Epidermal melanocyte (primary cell): ENCODE results near the gene CPD.

Source experiments
- DNase-seq: peaks from one replicate; pipeline ENCODE4 v3.0.0; 2011; ENCODE audit warnings: low spot score; ENCODE audit not compliant: insufficient read length

CPD gene

DNA sequence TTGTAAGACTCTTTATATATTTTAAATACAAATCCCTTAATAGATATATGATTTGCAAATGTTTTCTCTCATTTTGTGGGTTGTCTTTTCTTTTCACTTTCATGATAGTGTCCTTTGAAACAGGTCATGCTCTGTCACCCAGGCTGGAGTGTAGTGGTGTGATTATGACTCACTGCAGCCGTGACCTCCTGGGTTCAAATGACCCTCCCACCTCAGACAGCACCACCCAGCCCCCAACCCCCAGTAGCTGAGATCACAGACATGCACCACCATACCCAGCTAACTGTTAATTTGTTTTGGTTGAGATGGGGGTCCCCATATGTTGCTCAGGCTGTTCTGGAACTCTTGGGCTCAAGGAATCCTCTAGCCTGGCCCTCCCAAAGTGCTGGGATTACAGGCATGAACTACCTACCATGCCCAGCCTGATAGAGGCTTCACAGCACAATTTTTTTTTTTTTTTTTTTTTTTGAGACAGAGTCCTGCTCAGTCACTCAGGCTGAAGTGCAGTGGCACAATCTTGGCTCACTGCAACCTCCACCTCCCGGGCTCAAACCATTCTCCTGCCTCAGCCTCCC lies 26.4 kb upstream of the CPD start:
- DNase-seq, result no peak

DNA sequence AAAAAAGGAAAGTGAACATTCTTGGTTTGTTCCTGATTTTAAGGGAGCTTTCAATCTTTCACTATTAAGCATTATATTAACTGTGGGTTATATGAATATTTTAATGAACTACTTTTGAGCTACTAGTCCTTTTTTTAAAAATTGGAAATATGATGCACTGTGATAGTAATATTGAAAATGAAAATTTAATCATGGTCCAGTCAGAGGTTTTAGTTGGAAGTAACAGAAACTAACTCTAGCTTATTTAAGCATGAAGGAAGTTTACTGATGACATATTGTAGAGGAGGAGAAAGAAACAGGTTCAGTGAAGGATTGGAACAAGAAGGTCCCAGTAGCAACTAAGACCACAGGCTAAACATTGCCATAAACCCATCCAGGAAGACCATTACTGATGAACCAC lies 24.0 kb upstream of the CPD start:
- no peak for DNase-seq

DNA sequence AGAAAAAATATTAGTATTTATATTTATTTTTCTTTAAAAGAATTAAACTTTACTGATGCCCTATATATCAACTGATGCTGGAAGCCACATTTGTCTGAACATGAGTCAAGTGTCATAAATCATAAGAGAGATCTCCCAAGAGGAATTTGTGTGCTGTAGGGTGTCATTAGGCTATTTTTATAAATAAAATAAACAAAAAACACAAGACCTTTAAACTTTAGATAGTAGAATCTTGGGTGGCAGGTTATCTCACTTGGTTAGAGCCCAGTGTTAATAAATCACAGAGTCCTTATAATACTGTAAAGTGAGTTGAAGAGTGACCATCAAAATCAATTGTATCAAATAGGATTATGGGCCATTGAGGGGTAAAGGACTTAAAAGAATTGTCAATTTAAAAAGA lies 21.3 kb upstream of the CPD start:
- DNase-seq, result no peak

DNA sequence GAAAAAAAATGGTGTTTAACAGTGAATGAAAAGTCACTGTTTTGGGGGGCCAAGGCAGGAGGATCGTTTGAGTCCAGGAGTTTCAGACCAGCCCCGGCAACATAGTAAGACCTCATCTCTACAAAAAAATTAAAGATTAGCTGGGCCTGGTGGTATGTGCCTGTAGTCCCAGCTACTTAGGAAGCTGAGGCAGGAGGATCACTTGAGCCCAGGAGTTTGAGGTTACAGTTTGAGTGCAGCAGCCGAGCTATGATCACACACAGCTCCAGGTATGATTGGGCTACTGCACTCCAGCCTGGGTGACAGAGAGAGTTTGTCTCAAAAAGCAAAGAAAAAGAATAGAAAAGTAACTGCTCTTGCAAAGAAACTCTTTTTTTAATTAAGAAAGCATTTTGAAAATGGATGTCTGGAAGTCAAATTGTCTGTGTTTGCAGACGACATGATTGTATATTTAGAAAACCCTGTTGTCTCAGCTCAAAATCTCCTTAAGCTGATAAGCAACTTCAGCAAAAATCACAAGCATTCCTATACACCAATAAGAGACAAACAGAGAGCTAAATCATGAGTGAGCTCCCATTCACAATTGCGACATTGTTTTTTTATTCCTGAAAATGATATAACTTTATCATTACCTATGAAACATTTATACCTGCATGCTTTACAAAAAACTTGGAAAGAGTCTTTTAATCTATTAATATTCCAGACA lies 20.5 kb upstream of the CPD start:
- DNase-seq, result no peak

DNA sequence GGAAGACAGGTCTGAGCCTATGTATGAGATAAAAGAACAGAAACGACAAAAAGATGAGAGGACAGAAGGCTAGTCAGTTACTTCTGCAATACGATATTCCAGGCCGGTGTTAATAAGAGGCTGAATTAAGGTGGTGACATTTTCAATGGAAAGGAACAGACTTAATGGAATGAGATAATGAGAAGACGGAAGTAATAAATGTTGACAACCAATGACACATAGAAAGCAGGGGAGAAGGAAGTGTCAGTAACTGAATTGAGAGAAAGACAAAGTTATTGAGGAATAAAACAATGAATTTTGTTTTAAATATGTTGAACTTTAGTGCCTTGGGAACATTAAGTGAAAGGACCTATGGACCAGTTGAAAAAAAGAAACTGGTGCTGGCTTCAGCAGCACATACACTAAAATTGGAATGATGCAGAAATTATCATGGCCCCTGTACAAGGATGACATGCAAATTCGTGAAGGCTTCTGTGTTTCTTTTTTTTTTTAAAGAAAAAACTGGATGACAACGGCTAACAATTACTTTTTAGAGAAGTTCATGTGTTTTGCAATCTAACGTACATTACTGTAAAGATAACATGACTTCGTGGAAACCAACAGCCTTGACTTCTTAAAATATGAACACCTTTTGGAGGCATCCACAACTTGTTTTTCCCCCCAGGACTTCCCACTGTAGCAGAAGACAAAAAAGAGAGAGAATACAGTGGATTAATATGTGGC lies 18.5 kb upstream of the CPD start:
- no peak for DNase-seq

DNA sequence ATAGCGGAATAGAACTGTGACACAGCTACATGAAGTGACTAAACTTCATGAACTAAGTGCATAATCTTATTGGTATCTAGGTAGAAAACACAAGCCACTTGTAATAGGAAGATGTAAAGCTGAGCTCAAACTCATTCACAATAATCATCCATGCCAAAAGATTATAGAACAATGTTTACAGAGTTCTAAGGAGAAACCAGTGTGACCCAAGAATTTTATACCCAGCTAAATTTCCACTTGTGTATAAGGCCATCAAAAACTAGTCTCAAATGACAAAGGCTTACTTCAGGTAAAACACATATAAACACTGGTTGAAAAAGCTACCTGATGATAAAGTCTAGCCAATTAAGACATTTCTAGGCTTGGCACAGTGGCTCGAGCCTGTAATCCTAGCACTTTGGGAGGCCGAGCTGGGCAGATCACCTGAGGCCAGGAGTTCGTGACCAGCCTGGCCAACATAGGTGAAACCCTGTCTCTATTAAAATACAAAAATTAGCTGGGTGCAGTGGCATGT lies 16.9 kb upstream of the CPD start:
- DNase-seq, result no peak

DNA sequence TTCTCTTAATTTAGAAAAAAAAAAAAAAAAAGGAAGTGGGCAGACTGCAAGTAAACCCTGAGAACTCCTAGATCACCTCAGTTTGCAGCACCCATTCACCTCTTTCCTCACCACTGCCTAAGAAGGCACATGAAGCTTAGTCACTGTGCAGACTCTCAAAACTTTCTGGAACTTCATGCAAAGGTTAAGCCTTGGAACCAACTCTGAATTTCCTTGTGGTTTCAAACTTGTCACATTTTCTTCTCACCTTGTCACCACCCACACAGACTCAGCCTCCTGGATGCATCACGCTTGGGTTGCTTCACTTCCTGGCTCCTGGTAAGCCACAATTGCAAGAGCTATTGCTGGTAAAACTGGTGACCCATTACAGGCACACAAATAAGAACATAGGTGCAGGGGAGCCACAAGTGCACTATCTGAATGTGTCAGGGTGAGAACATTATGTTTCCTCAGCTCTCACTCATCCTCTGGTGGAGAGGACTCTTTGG lies 15.0 kb upstream of the CPD start:
- DNase-seq, result no peak

DNA sequence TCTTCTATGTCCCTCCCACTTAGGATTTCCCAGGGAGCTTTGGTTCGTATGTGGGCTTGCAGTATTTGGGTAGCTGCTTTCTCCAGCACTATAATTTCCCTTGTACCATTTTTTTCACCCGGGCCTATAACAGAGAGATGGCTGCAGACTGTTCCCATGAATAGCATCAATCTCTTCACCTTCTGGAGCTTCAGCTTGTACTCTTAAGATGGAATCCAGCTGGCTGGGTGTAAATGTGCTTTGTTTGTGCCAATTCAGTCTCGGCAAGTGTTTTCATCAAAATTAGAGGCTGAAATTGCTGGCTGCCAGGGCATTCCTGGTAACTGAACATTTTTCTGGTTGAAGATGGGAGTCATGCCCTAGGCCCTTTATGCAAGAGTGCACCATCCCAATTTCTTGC lies 12.2 kb upstream of the CPD start:
- no peak for DNase-seq

DNA sequence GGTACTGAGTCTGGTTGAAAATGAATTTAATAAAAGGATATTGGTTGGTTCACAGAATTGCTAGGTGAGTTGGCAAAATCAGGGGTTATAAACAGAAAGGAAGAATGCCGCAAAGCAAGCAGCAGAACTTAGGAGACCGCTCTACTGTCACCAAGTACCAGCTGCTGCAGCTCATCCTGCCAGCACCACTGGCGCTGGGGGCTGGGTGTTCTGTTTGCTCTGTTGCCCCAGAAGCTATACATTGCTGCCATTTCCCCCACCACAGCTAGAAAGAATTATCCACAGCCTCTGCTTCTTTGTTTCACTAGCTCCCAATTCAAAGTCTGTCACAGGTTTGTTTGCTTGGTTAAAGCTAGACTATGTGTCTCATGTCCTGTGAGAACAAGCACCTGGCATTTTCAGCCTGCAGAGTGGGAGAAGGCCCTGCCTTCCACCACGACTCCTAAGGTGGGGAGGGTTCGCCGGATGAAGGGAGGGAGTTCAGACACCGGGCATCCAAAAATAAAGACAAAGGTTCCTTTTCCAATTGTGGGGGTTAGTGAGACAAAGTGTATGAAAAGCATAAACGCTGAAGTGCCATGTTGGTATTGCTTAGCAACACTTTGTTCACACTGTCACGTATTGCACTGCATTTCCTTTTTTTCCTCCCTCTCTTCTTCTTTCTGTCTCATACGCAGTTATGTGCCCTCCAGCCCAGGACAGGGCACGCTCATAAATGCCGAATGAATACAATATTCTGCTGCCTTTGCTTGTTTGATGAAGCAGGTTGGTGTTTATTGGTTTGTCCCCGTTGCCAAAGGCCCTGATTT lies 9.6 kb upstream of the CPD start:
- DNase-seq, result no peak

DNA sequence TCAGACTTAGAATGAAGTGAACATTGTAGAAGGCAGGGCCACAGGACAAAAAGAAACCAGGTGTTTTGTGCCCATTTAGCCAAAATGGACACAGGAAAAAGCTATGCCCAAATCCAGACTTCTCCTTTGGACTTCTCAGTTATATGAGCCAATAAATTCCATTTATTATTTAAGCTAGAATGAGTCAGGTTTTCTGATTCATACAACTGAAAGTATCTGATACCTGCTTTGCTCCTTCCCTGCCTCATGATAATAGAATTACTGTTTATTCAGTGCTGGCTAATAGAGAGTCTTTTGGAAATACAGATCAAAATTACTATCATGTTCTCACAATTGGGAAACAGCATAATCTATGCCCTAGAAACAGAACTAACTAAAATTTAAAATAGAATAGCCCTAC lies 8.7 kb upstream of the CPD start:
- no peak for DNase-seq

DNA sequence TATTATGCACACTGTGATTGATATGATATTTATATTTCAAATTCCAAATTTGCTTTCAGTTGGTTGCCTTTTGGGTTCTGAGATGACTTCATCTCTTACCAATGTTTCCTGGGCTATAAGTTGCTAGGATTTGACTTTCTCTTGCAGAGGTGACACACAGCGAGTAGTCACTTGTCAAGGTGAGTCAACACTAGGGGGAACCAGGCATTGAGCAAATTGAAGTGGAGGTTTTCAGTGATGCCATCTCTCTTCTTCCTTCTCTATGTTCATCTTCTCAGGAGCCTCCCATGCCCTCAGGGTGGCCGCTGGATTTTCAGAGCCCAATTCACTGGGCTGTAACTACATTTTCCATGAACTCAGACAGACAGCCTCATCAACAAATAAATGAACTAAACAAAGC lies 6.0 kb upstream of the CPD start:
- DNase-seq, result no peak

DNA sequence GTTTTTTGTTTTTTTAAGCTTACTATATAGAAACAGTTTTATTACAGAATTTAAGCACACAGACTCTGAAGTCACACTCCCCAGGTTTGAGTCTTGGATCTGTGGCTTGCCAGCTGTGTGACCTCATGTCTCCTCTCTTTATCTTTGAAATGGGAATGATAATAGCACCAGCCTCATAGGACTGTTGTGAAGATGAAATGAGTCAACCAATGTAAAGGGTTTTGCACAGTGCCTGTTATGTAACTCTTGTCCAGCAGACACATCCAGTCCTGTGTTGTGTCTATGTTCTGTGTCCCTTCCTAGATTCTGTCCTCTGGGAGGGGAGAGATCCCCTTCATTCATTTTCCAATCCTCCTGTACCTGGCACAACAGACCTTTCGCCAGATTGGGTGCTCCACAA lies 3.1 kb upstream of the CPD start:
- no peak for DNase-seq

DNA sequence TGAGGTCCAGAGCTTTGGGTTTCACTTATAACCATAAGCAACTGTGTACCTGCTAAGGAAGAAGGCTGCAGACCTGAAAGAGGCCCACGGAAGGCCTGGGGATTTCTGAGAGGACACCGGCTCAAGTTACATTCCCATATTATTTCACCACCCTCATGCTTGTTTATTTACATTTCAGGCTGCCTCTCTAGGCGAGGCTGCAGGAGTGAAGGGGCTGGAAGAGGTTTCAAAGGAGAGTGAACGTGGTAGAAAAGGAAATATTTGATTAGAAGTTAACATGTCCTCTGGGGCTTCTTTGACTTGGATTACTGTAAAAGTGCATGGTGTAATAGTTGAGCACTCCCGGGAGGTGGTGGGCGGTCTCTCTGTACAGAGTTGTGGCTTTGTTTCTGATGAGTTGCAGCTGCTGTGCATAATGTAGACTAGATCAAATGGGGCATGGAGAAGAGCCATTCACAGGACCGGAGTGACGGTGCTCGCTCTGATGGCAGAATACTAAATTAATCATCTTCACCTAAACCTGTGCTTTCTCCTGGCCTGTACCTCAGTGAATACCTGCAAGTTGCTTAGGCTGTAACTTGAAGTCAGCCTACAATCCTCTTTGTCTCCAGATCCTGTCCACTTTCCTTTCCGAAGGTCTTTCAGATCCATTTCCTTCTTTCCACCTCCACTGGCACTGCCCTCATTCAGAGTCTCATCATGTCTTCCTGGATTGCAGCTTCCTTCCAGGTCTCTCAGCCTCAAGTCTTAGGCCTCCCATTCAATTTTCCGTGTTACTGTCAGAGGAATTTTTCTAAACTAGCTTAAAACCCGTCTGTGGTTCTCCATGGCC lies 1.9 kb upstream of the CPD start:
- DNase-seq, result peak; percentile 24

DNA sequence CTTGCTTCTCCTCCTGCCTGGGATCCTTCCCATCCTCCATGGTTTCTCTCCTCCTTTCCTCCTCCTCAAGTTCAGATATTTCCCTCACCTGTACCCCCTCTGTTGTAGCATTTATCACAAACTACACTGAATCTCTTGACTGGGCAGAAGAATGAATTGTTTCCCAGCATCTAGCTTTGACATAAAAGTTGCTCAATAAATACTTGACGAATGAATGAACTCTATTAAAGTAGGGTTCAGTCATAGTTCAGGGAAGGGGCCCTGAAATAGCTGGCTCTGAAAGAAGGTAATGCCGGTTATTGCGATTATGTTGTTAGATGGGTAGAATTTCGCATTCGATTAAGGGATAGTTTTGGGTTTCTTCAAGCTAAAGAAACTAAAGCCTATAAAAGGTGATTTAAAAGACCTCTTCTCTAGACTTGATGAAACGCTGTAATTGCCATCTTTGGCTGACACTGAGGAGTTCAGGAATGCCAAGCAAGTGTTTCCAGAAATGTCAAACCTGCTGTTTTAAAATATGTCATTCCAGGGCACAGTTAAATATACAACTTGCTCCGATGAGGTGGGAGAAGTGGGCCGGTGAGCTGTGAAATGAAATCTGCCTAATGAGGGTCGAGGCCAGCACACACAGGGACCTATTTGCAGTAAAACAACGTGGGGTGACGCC lies 1.0 kb upstream of the CPD start:
- DNase-seq, result no peak

DNA sequence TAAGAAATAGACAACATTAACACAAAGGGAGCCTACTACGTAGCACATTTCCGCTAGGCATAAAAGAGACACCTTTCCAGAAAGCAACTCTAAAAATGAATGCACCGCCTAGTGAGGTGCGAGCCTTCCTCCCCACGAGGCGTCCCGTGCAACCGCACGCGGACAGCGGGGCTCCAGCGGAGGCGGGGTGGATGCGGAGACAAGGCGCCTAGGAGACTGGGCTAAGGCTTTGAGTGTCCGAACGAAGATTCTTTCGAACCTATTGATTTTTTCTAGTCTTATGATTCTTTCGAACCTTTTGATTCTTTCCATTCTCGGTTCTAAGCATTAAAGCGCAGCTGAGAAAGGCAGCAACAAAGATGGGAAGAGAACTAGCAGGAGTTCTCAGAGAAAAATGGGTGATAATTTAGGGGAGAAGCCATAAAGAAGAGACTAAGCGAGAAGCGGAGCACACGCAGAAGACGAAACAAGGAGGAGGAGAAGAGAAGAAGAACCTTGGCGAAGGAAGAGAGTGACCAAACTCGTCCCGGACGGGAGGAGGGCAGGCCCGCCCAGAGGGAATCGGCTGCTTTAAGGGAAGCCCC lies 394 bp upstream of the CPD start:
- no peak for DNase-seq

DNA sequence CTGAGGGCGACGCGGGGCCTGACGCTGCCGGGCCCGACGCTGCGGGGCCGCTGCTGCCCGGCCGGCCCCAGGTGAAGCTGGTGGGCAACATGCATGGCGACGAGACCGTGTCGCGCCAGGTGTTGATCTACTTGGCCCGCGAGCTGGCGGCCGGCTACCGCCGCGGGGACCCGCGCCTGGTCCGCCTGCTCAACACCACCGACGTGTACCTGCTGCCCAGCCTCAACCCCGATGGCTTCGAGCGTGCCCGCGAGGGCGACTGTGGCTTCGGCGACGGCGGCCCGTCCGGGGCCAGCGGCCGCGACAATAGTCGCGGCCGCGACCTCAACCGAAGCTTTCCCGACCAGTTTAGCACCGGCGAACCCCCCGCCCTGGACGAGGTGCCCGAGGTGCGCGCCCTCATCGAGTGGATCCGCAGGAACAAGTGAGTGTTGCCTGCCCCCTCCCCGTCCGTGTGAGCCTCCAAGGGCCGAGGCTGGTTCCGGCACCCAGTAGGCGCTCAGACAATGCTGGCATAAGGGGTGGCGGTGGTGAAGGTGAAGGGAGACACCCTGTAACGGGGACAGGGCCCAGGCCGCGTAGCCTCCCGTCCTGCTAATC lies 676 bp downstream of the CPD start:
- DNase-seq, result no peak

DNA sequence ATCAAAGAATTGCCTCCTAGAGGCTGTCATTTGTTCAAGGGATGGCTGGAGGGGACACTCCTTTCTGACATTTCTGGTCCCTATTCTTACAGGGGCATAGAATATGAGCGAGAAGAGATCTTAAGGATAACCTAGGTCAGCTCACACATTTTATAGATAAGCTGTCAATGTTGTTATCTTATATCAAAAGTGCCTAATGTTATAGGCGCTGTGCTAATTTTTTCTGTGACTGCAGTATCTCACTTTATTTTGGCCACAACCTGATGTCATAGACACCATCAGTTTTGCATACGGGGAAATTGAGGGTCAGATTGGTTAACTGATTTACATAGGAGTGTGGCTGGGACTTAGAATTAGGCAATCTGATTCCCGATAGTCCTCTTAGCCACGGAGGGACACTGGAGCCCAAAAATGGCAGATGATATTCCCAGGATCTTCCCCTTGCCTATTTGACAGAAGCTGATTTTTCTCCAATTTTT lies 1.2 kb downstream of the CPD start:
- no peak for DNase-seq

DNA sequence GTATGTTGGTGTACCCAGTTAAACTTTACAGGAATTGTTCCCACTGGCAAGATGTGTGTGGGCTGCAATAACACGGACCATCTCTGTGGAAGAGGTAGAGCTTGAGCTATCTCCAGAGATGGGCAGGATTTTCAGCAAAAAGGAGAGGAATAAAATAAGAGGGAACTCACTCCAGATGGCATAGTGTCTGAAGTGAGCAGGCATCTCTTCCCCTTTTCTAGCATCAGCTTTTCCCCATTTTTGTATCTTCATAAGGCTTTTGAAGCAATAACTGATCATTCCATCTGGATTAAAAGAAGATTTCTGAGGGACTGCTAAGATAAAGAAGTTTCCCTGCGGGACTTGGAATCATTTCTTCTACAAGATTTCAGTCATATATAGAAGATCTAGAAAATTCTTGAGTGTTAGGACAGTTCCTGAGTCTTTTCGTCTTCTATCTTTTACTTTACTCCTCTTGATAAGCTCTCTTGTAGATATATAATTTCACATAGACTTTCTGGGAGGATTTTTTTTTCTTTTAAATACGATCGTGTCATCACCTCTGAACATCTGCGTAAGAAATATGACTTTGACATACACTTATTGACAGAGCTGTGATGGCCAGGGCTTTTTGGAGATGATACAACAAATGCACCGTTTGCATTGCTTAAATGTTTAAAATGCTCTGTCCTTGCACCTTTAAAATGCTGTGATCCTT lies 2.1 kb downstream of the CPD start:
- no peak for DNase-seq

DNA sequence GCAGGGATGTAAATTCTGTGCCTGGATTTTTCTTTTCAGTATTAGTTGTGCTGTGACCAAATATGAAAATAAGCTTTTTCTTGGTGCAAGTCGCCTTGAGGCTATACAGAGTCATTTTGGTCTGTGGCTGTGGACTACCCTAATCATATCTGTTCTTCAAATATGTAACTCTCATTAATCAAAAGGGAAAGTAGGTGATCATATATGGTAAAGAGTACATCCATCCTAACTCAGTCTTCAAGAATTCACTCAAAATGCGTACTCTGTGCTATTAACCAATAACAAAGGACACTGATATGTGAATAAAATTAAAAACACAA lies 2.6 kb downstream of the CPD start:
- no peak for DNase-seq
